ENCODE measurements around the gene DSC1. TPM values are rescaled to one million over a fixed set of nuclear protein-coding genes. Genes with fewer than 3 reads are reported as not detected.

DSC1 gene
- not detected for polyA plus RNA-seq (2013, experiment 1 of 2)
- not detected for polyA plus RNA-seq (2013, experiment 2 of 2)

- no peak within 1 kb of the TSS for H3K4me3 ChIP-seq (ENCODE audit: low read length in 2 of 2)
- H3K23ac ChIP-seq (ENCODE audit: low read depth, low read length, poor library complexity): no peak within 1 kb of the TSS
- peak within 1 kb of the TSS; percentile 20 for H3K18ac ChIP-seq (ENCODE audit: low read length)
- H3K4ac ChIP-seq (ENCODE audit: low read length): no peak within 1 kb of the TSS
- no peaks in the 10 kb centered on the region for H3K79me1 ChIP-seq (ENCODE audit: low read depth, low read length)
- no peak within 1 kb of the TSS for H3K4me2 ChIP-seq (ENCODE audit: insufficient read depth, low read length, poor library complexity, severe bottlenecking)
- H2AFZ ChIP-seq (ENCODE audit: low read length): peak within 1 kb of the TSS; percentile 31
- no peaks in the 10 kb centered on the region for H3K27me3 ChIP-seq (ENCODE audit: control insufficient read depth in 3 of 3, insufficient read depth in 3 of 3, low read depth in 1 of 3, low read length in 3 of 3)
- no peak within 1 kb of the TSS for H2BK12ac ChIP-seq (ENCODE audit: low read length)
- H2AK5ac ChIP-seq (ENCODE audit: low read depth, low read length): no peak within 1 kb of the TSS
- H3K27ac ChIP-seq (replicated peaks; ENCODE audit: low read length): no peak within 1 kb of the TSS
- no peak within 1 kb of the TSS for H2BK15ac ChIP-seq (ENCODE audit: low read length)
- no peak within 1 kb of the TSS for H3K9ac ChIP-seq (ENCODE audit: low read depth, low read length, poor library complexity)
- no peak within 1 kb of the TSS for H2BK5ac ChIP-seq (ENCODE audit: low read length)
- H3K36me3 ChIP-seq (replicated peaks in 1 of 2; ENCODE audit: control insufficient read depth in 2 of 2, insufficient read depth in 2 of 2, low read length in 2 of 2): no peaks in the 10 kb centered on the region
- peaks cover 0 to 2% of the 10 kb centered on the region in 2 donors for H3K4me1 ChIP-seq (ENCODE audit: control insufficient read depth in 2 of 2, insufficient read depth in 1 of 2, low read depth in 1 of 2, low read length in 2 of 2)
- no peaks in the 10 kb centered on the region for H3K9me3 ChIP-seq (replicated peaks in 1 of 2; ENCODE audit: control insufficient read depth in 2 of 2, insufficient read depth in 1 of 2, low read depth in 1 of 2, low read length in 2 of 2)
- DNase-seq (ENCODE audit: low spot score): no peak
- H4K91ac ChIP-seq (ENCODE audit: low read depth, low read length, poor library complexity): no peak within 1 kb of the TSS
- H3K14ac ChIP-seq (ENCODE audit: low read length): no peak within 1 kb of the TSS
- no peak within 1 kb of the TSS for H4K8ac ChIP-seq (ENCODE audit: low read depth, low read length)
- WGBS, 2 donors (ENCODE audit: extremely low coverage in 2 of 2, insufficient read length in 2 of 2, insufficient replicate concordance in 1 of 2): no CpG with 5 or more reads among the region's 5 CpGs
- H2BK120ac ChIP-seq (ENCODE audit: low read depth, low read length): no peak within 1 kb of the TSS
These were observed at the start of gene DSC1 for GRCh38 chr18:31162825-31163435. DSC1 (minus strand) TSS chr18:31162856; CDS start chr18:31162594, 262 bp downstream.

DNA sequence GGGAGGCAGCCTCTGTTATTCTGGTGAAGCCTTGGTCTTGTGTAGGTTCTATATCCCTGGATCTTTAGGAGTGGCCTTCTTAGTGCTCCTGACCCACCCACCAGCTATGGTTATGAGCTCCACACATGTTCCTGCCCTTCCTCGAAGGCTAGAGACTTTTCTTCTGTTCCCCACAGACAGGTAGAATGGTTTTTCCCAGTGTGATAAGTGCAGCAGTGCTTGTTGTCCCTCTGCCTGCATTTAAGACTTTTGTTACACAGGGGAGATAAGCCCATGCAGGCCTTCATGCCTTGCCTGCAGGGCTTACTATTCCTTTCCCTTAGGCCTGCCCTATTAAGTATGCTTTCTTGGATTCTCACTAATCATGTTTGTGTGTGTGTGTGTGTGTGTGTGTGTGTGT is 48.4 kb upstream of the DSC1 start:
- H3K23ac ChIP-seq (ENCODE audit: low read depth, low read length, poor library complexity): no peak overlapping the region
- no peak overlapping the region for H2BK120ac ChIP-seq (ENCODE audit: low read depth, low read length)
- H2BK15ac ChIP-seq (ENCODE audit: low read length): no peak overlapping the region
- no peaks in the 10 kb centered on the region for H3K9me3 ChIP-seq (replicated peaks in 1 of 2; ENCODE audit: control insufficient read depth in 2 of 2, insufficient read depth in 1 of 2, low read depth in 1 of 2, low read length in 2 of 2)
- H3K9ac ChIP-seq (ENCODE audit: low read depth, low read length, poor library complexity): no peak overlapping the region
- no peak overlapping the region for H2AK5ac ChIP-seq (ENCODE audit: low read depth, low read length)
- no peak overlapping the region for H3K14ac ChIP-seq (ENCODE audit: low read length)
- no peak overlapping the region for H2AFZ ChIP-seq (ENCODE audit: low read length)
- H3K4me1 ChIP-seq (ENCODE audit: control insufficient read depth in 2 of 2, insufficient read depth in 1 of 2, low read depth in 1 of 2, low read length in 2 of 2): peaks cover 7 to 9% of the 10 kb centered on the region in 2 donors
- no peak overlapping the region for H3K4ac ChIP-seq (ENCODE audit: low read length)
- DNase-seq (ENCODE audit: low spot score): no peak
- WGBS, 2 donors (ENCODE audit: extremely low coverage in 2 of 2, insufficient read length in 2 of 2, insufficient replicate concordance in 1 of 2): no CpG with 5 or more reads among the region's 1 CpG
- H3K36me3 ChIP-seq (replicated peaks in 1 of 2; ENCODE audit: control insufficient read depth in 2 of 2, insufficient read depth in 2 of 2, low read length in 2 of 2): no peaks in the 10 kb centered on the region
- H3K27ac ChIP-seq (replicated peaks; ENCODE audit: low read length): no peak overlapping the region
- H3K18ac ChIP-seq (ENCODE audit: low read length): no peak overlapping the region
- no peak overlapping the region for H3K4me3 ChIP-seq (ENCODE audit: low read length in 2 of 2)
- H3K27me3 ChIP-seq (ENCODE audit: control insufficient read depth in 3 of 3, insufficient read depth in 3 of 3, low read depth in 1 of 3, low read length in 3 of 3): no peaks in the 10 kb centered on the region
- no peaks in the 10 kb centered on the region for H3K79me1 ChIP-seq (ENCODE audit: low read depth, low read length)
- H4K8ac ChIP-seq (ENCODE audit: low read depth, low read length): no peak overlapping the region
- no peak overlapping the region for H3K4me2 ChIP-seq (ENCODE audit: insufficient read depth, low read length, poor library complexity, severe bottlenecking)
- no peak overlapping the region for H4K91ac ChIP-seq (ENCODE audit: low read depth, low read length, poor library complexity)
- H2BK5ac ChIP-seq (ENCODE audit: low read length): no peak overlapping the region
- no peak overlapping the region for H2BK12ac ChIP-seq (ENCODE audit: low read length)

- Histone ChIP-seq H3K4me1 (ENCODE audit: control insufficient read depth in 2 of 2, insufficient read depth in 1 of 2, low read depth in 1 of 2, low read length in 2 of 2) (peaks cover 7 to 9% of the 10 kb centered on the region in 2 donors), H3K9me3 (replicated peaks in 1 of 2; ENCODE audit: control insufficient read depth in 2 of 2, insufficient read depth in 1 of 2, low read depth in 1 of 2, low read length in 2 of 2) (no peaks in the 10 kb centered on the region), H3K79me1 (ENCODE audit: low read depth, low read length) (no peaks in the 10 kb centered on the region), H3K4ac (ENCODE audit: low read length) (no peak overlapping the region), H3K23ac (ENCODE audit: low read depth, low read length, poor library complexity) (no peak overlapping the region), H3K18ac (ENCODE audit: low read length) (no peak overlapping the region), H3K27me3 (ENCODE audit: control insufficient read depth in 3 of 3, insufficient read depth in 3 of 3, low read depth in 1 of 3, low read length in 3 of 3) (no peaks in the 10 kb centered on the region), H3K14ac (ENCODE audit: low read length) (no peak overlapping the region), H4K91ac (ENCODE audit: low read depth, low read length, poor library complexity) (no peak overlapping the region), H3K9ac (ENCODE audit: low read depth, low read length, poor library complexity) (no peak overlapping the region), H2AK5ac (ENCODE audit: low read depth, low read length) (no peak overlapping the region), H3K27ac (replicated peaks; ENCODE audit: low read length) (no peak overlapping the region), H3K4me2 (ENCODE audit: insufficient read depth, low read length, poor library complexity, severe bottlenecking) (no peak overlapping the region), H2AFZ (ENCODE audit: low read length) (no peak overlapping the region), H2BK15ac (ENCODE audit: low read length) (no peak overlapping the region), H3K4me3 (ENCODE audit: low read length in 2 of 2) (no peak overlapping the region), H4K8ac (ENCODE audit: low read depth, low read length) (no peak overlapping the region), H2BK12ac (ENCODE audit: low read length) (no peak overlapping the region), H3K36me3 (replicated peaks in 1 of 2; ENCODE audit: control insufficient read depth in 2 of 2, insufficient read depth in 2 of 2, low read length in 2 of 2) (no peaks in the 10 kb centered on the region), H2BK120ac (ENCODE audit: low read depth, low read length) (no peak overlapping the region), H2BK5ac (ENCODE audit: low read length) (no peak overlapping the region)
- DNase-seq (ENCODE audit: low spot score): no peak
- no CpG with 5 or more reads among the region's 4 CpGs for WGBS, 2 donors (ENCODE audit: extremely low coverage in 2 of 2, insufficient read length in 2 of 2, insufficient replicate concordance in 1 of 2)
These were observed 46.4 kb upstream of the DSC1 start for GRCh38 chr18:31209041-31209440.

GRCh38 chr18:31207391-31207790 is 44.7 kb upstream of the DSC1 start:
- H3K4me1 ChIP-seq (ENCODE audit: control insufficient read depth in 2 of 2, insufficient read depth in 1 of 2, low read depth in 1 of 2, low read length in 2 of 2): peaks cover 7 to 14% of the 10 kb centered on the region in 2 donors
- H3K4me2 ChIP-seq (ENCODE audit: insufficient read depth, low read length, poor library complexity, severe bottlenecking): no peak overlapping the region
- H2AK5ac ChIP-seq (ENCODE audit: low read depth, low read length): no peak overlapping the region
- H2AFZ ChIP-seq (ENCODE audit: low read length): peak overlapping the region; percentile 58
- no peak overlapping the region for H2BK5ac ChIP-seq (ENCODE audit: low read length)
- no peaks in the 10 kb centered on the region for H3K27me3 ChIP-seq (ENCODE audit: control insufficient read depth in 3 of 3, insufficient read depth in 3 of 3, low read depth in 1 of 3, low read length in 3 of 3)
- H2BK15ac ChIP-seq (ENCODE audit: low read length): no peak overlapping the region
- H3K9ac ChIP-seq (ENCODE audit: low read depth, low read length, poor library complexity): no peak overlapping the region
- no peak overlapping the region for H3K14ac ChIP-seq (ENCODE audit: low read length)
- H3K18ac ChIP-seq (ENCODE audit: low read length): no peak overlapping the region
- no peak overlapping the region for H3K4ac ChIP-seq (ENCODE audit: low read length)
- no peak overlapping the region for H2BK12ac ChIP-seq (ENCODE audit: low read length)
- H2BK120ac ChIP-seq (ENCODE audit: low read depth, low read length): no peak overlapping the region
- H3K23ac ChIP-seq (ENCODE audit: low read depth, low read length, poor library complexity): no peak overlapping the region
- no peak overlapping the region for H4K8ac ChIP-seq (ENCODE audit: low read depth, low read length)
- H3K27ac ChIP-seq (replicated peaks; ENCODE audit: low read length): peak overlapping the region; percentile 34
- WGBS, 2 donors (ENCODE audit: extremely low coverage in 2 of 2, insufficient read length in 2 of 2, insufficient replicate concordance in 1 of 2): no CpG with 5 or more reads among the region's 6 CpGs
- H3K9me3 ChIP-seq (replicated peaks in 1 of 2; ENCODE audit: control insufficient read depth in 2 of 2, insufficient read depth in 1 of 2, low read depth in 1 of 2, low read length in 2 of 2): no peaks in the 10 kb centered on the region
- H3K79me1 ChIP-seq (ENCODE audit: low read depth, low read length): no peaks in the 10 kb centered on the region
- H3K36me3 ChIP-seq (replicated peaks in 1 of 2; ENCODE audit: control insufficient read depth in 2 of 2, insufficient read depth in 2 of 2, low read length in 2 of 2): no peaks in the 10 kb centered on the region
- DNase-seq (ENCODE audit: low spot score): no peak
- no peak overlapping the region for H3K4me3 ChIP-seq (ENCODE audit: low read length in 2 of 2)
- H4K91ac ChIP-seq (ENCODE audit: low read depth, low read length, poor library complexity): no peak overlapping the region
